DND-41 (cell line): ENCODE data around the gene ZNF70.

Source experiments
- EZH2 ChIP-seq: IDR thresholded peaks from 3 replicates; pipeline ENCODE4 v1.6.1; 2012; ENCODE audit warnings: borderline replicate concordance, low read depth, mild to moderate bottlenecking, moderate library complexity, low read length, inconsistent platforms; ENCODE audit not compliant: severe bottlenecking
- TF ChIP-seq, protein P1 (sequence below): IDR thresholded peaks from 2 replicates; pipeline ENCODE4 v1.5.1; 2012; ENCODE audit warnings: borderline replicate concordance, low read length, moderate library complexity, mild to moderate bottlenecking; ENCODE audit not compliant: poor library complexity, severe bottlenecking; ENCODE audit errors: extremely low read depth

DNA sequence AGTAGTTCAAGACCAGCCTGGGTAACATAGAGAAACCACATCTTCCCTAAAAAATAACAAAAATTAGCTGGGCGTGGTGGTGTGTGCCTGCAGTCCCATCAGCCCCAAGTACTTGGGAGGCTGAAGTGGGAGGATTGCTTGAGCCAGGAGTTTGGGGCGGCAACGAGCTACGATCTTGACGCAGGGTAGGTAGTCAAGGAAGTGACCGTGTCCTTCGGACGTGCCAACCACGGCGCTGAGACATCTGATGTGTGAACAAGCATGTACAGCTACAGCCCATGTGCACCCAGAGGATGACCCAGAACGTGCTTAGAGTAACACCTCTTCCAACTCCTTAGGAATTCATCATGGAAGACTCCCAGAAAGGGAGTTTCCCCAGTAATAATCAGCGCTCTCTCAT is 38.7 kb downstream of the ZNF70 start:
- TF ChIP-seq, protein P1, sequence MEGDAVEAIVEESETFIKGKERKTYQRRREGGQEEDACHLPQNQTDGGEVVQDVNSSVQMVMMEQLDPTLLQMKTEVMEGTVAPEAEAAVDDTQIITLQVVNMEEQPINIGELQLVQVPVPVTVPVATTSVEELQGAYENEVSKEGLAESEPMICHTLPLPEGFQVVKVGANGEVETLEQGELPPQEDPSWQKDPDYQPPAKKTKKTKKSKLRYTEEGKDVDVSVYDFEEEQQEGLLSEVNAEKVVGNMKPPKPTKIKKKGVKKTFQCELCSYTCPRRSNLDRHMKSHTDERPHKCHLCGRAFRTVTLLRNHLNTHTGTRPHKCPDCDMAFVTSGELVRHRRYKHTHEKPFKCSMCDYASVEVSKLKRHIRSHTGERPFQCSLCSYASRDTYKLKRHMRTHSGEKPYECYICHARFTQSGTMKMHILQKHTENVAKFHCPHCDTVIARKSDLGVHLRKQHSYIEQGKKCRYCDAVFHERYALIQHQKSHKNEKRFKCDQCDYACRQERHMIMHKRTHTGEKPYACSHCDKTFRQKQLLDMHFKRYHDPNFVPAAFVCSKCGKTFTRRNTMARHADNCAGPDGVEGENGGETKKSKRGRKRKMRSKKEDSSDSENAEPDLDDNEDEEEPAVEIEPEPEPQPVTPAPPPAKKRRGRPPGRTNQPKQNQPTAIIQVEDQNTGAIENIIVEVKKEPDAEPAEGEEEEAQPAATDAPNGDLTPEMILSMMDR = no peak
- no peak for TF ChIP-seq EZH2
